AG04450 (cell line): ENCODE data around the gene PCDHA10. TPM values are rescaled to one million over a fixed set of nuclear protein-coding genes. Genes with fewer than 3 reads are reported as not detected.

Source experiments
- CTCF ChIA-PET: fragments of 300-600, 350-600 bp; formaldehyde crosslinking; extraction: SDS; loops from one replicate; lab custom pipeline; 2022; ENCODE audit warnings: antibody characterized with exemption, inconsistent platforms; lab: Charles Lee
- POLR2A ChIA-PET: fragments of 350-600 bp; formaldehyde crosslinking; extraction: SDS; loops from one replicate; lab custom pipeline; 2021; ENCODE audit warnings: antibody characterized with exemption, inconsistent platforms; lab: Yijun Ruan, JAX
- DNase-seq: peaks from one replicate; pipeline ENCODE4 v3.0.0-alpha.2; 2011; ENCODE audit warnings: low read depth, low spot score
- H3K27ac ChIP-seq: one replicate; pipeline ENCODE4 v1.5.1; 2012; ENCODE audit warnings: low read depth, low read length, control low read depth
- H3K27me3 ChIP-seq: one replicate; pipeline ENCODE4 v1.6.0; 2012; ENCODE audit warnings: low read length; ENCODE audit not compliant: control insufficient read depth, insufficient read depth
- H3K4me3 ChIP-seq: 2 replicates; pipeline ENCODE4 v1.5.1; 2011; ENCODE audit warnings: mild to moderate bottlenecking, low read depth, low read length, control low read depth
- H3K9me3 ChIP-seq: 2 replicates; pipeline ENCODE4 v1.5.1; 2012; ENCODE audit warnings: low read length; ENCODE audit not compliant: control insufficient read depth, insufficient read depth
- polyA plus RNA-seq: library from polyadenylated mRNA; depleted of rRNA; stranded (reverse); fragments of >200 nt; gene quantifications from 2 replicates; pipeline ENCODE4 v1.2.3, GENCODE V29; 2011
- TF ChIP-seq, protein P1 (sequence below): IDR thresholded peaks from 2 replicates; pipeline ENCODE4 v1.5.1; 2011; ENCODE audit warnings: low read depth, low read length, control low read depth, inconsistent platforms

Gene PCDHA10
- polyA plus RNA-seq, 1 experiment, result 0.01 TPM

DNA sequence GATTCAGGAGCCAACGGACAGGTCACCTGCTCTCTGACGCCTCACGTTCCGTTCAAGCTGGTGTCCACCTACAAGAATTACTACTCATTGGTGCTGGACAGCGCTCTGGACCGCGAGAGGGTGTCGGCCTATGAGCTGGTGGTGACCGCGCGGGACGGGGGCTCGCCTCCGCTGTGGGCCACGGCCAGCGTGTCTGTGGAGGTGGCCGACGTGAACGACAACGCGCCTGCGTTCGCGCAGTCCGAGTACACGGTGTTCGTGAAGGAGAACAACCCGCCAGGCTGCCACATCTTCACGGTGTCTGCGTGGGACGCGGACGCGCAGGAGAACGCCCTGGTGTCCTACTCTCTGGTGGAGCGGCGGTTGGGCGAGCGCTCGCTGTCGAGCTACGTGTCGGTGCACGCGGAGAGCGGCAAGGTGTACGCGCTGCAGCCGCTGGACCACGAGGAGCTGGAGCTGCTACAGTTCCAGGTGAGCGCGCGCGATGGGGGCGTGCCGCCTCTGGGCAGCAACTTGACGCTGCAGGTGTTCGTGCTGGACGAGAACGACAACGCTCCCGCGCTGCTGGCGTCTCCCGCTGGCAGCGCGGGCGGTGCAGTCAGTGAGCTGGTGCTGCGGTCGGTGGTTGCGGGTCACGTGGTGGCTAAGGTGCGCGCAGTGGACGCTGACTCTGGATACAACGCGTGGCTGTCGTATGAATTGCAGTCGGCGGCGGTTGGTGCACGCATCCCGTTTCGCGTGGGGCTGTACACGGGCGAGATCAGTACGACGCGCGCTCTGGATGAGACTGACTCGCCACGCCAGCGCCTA lies 1.7 kb downstream of the PCDHA10 start:
- TF ChIP-seq, protein P1, sequence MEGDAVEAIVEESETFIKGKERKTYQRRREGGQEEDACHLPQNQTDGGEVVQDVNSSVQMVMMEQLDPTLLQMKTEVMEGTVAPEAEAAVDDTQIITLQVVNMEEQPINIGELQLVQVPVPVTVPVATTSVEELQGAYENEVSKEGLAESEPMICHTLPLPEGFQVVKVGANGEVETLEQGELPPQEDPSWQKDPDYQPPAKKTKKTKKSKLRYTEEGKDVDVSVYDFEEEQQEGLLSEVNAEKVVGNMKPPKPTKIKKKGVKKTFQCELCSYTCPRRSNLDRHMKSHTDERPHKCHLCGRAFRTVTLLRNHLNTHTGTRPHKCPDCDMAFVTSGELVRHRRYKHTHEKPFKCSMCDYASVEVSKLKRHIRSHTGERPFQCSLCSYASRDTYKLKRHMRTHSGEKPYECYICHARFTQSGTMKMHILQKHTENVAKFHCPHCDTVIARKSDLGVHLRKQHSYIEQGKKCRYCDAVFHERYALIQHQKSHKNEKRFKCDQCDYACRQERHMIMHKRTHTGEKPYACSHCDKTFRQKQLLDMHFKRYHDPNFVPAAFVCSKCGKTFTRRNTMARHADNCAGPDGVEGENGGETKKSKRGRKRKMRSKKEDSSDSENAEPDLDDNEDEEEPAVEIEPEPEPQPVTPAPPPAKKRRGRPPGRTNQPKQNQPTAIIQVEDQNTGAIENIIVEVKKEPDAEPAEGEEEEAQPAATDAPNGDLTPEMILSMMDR, result no peak
- CTCF ChIA-PET, result no interaction called here
- POLR2A ChIA-PET, result no interaction called here
- Histone ChIP-seq H3K4me3 (no peak overlapping the region), H3K9me3 (peaks cover 40% of the 10 kb centered on the region), H3K27ac (no peak overlapping the region), H3K27me3 (no peaks in the 10 kb centered on the region)
- no peak for DNase-seq

DNA sequence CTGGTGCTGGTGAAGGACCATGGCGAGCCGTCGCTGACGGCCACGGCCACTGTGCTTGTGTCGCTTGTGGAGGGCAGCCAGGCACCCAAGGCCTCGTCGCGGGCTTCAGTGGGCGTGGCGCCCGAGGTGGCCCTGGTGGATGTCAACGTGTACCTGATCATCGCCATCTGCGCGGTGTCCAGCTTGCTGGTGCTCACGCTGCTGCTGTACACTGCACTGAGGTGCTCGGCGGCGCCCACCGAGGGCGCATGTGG lies 2.2 kb downstream of the PCDHA10 start:
- TF ChIP-seq, protein P1, result no peak
- peaks cover 43% of the 10 kb centered on the region for H3K9me3 ChIP-seq
- POLR2A ChIA-PET, result no interaction called here
- no peak for DNase-seq
- no peak overlapping the region for H3K4me3 ChIP-seq
- CTCF ChIA-PET, result no interaction called here
- no peak overlapping the region for H3K27ac ChIP-seq
- H3K27me3 ChIP-seq, result no peaks in the 10 kb centered on the region

DNA sequence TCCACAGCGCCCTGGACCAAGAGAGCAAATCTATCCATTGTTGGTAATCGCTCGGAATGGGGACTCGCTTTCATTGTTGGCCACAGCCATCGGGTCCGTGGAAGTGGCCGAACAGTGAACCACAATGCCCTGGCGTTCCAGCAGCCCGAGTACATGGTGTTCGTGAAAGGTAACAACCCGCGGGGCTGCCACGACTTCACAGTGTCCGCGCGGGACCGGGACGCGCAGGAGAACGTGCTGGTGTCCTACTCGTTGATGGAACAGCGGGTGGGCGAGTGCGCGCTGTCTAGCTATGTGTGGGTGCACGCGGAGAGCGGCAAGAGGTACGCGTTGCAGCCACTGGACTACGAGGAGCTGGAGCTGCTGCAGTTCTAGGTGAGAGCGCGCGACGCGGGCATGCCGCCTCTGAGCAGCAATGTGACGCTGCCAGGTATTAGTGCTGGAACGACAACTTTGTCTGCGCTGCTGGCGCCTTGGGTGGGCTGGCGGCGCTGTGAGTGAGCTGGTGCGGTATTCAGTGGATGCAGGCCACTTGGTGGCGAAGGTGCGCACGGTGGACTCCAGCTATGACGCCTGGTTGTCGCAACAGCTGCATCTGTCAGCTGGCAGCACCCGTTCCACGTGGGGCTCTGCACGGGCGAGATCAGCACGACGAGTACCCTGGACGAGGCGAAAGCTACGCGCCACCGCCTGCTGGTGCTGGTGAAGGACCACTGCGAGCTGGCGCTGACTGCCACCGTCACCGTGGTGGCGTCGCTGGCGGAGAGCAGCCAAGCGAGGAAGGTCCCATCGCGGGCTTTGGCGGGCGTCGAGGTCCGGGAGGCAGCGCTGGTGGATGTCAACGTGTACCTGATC lies 7.0 kb downstream of the PCDHA10 start:
- ChIA-PET POLR2A (no interaction called here), CTCF (no interaction called here)
- no peak for DNase-seq
- H3K27me3 ChIP-seq, result no peaks in the 10 kb centered on the region
- TF ChIP-seq, protein P1, result no peak
- peaks cover 33% of the 10 kb centered on the region for H3K9me3 ChIP-seq
- H3K27ac ChIP-seq, result no peak overlapping the region
- no peak overlapping the region for H3K4me3 ChIP-seq

DNA sequence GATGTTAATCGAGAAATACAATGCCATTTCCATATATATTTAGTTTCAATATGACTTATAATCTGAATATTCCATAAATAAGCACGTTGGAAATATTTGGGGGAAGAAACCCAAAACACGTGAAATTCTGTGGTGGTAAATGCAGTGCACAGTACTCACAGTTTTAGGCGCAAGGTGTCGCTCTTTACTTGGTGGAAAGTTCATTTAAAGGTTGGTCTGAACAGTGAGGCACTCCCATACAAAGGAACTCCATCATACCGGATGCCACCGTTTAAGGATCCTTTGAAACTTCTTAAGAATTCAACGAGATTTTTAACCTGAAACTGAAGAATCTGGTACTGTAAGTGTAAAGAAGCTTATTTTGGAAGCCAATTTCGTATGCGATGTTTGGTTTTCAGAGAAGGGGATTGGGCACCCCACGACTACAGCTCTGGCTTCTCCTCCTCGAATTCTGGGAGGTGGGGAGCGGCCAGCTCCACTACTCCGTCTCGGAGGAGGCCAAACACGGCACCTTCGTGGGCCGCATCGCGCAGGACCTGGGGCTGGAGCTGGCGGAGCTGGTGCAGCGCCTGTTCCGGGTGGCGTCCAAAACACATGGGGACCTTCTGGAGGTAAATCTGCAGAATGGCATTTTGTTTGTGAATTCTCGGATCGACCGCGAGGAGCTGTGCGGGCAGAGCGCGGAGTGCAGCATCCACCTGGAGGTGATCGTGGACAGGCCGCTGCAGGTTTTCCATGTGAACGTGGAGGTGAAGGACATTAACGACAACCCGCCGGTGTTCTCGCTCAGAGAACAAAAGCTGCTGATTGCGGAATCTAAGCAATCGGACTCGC lies 13.2 kb downstream of the PCDHA10 start, which contains the start of gene PCDHA11:
PCDHA11 (plus strand) TSS at position 237 of the 834 bp plus-strand sequence; CDS start at position 384, 147 bp downstream.
- CTCF ChIA-PET, result no interaction called here
- TF ChIP-seq, protein P1, result no peak

More for the DNA sequence above, 13.2 kb downstream of the PCDHA10 start, which contains the start of gene PCDHA11:
- Histone ChIP-seq H3K27me3 (no peaks in the 10 kb centered on the region), H3K27ac (no peak within 1 kb of the TSS), H3K9me3 (peaks cover 22% of the 10 kb centered on the region), H3K4me3 (no peak within 1 kb of the TSS)
- POLR2A ChIA-PET, result no interaction called here
- DNase-seq, result no peak
